GM13977 (cell line): ENCODE measurements around the gene OVCH1.

Experiments used
- DNase-seq: peaks from one replicate; pipeline ENCODE4 v3.0.0; 2012; ENCODE audit warnings: low spot score
- CTCF ChIP-seq: IDR thresholded peaks from 2 replicates; pipeline ENCODE4 v1.5.1; 2012; ENCODE audit warnings: mild to moderate bottlenecking, control low read depth; ENCODE audit not compliant: insufficient read depth; ENCODE audit errors: extremely low read depth, missing control alignments
- in situ Hi-C: fragments of 300-500 bp; cut with MboI; formaldehyde crosslinking; loops from one replicate; pipeline ENCODE4 v1.12.0; 2022; ENCODE audit warnings: low sequenced_read_pairs, low pct_unique_long_range_greater_than_20kb, mixed read lengths, inconsistent platforms; ENCODE audit not compliant: unreplicated experiment

The OVCH1 gene

GRCh38 chr12:29537298-29537697 is 39.8 kb upstream of the OVCH1 start:
- in situ Hi-C loops = no loop called here
- TF ChIP-seq CTCF = no peak
- no peak for DNase-seq

GRCh38 chr12:29534935-29535334 is 37.4 kb upstream of the OVCH1 start:
- in situ Hi-C loops = no loop called here
- DNase-seq = no peak
- no peak for TF ChIP-seq CTCF

GRCh38 chr12:29533815-29534489 is 36.5 kb upstream of the OVCH1 start:
- TF ChIP-seq CTCF = no peak
- DNase-seq = no peak
- in situ Hi-C loops = no loop called here

- in situ Hi-C loops = no loop called here
- no peak for TF ChIP-seq CTCF
- no peak for DNase-seq
Observed at GRCh38 chr12:29531471-29531870, 34.0 kb upstream of the OVCH1 start.

GRCh38 chr12:29530436-29530835 is 33.0 kb upstream of the OVCH1 start:
- in situ Hi-C loops = no loop called here
- no peak for TF ChIP-seq CTCF
- no peak for DNase-seq

- in situ Hi-C loops = no loop called here
- no peak for TF ChIP-seq CTCF
- no peak for DNase-seq
Observed at GRCh38 chr12:29528161-29528560, 30.7 kb upstream of the OVCH1 start.
